ENCODE data around the gene DLG1.

DLG1 gene

GRCh38 chr3:197025736-197026480 lies 272.5 kb downstream of the DLG1 start:
- 97 to 98% methylated on average over 8 to 21 of the region's 21 CpGs for WGBS, 2 experiments (ENCODE audit: insufficient coverage in 2 of 2)
- Histone ChIP-seq H3K36me3 (ENCODE audit: control insufficient read depth, insufficient read depth, low read length) (no peaks in the 10 kb centered on the region), H3K27ac (ENCODE audit: low read depth, low read length, severe bottlenecking) (no peak overlapping the region), H3K4me3 (ENCODE audit: extremely low read depth, insufficient read depth, low read length, poor library complexity, severe bottlenecking) (no peak overlapping the region), H3K4me1 (ENCODE audit: control insufficient read depth, insufficient read depth, low read length, poor library complexity, severe bottlenecking) (peaks cover 24% of the 10 kb centered on the region), H3K9me3 (ENCODE audit: control insufficient read depth, low read length) (no peaks in the 10 kb centered on the region)

GRCh38 chr3:197024881-197025735 lies 273.3 kb downstream of the DLG1 start:
- WGBS, 2 experiments (ENCODE audit: insufficient coverage in 2 of 2) = 95 to 96% methylated on average over 23 to 26 of the region's 28 CpGs
- no peak overlapping the region for H3K27ac ChIP-seq (ENCODE audit: low read depth, low read length, severe bottlenecking)
- H3K4me1 ChIP-seq (ENCODE audit: control insufficient read depth, insufficient read depth, low read length, poor library complexity, severe bottlenecking) = peaks cover 17% of the 10 kb centered on the region
- H3K4me3 ChIP-seq (ENCODE audit: extremely low read depth, insufficient read depth, low read length, poor library complexity, severe bottlenecking) = no peak overlapping the region
- no peaks in the 10 kb centered on the region for H3K9me3 ChIP-seq (ENCODE audit: control insufficient read depth, low read length)
- no peaks in the 10 kb centered on the region for H3K36me3 ChIP-seq (ENCODE audit: control insufficient read depth, insufficient read depth, low read length)

GRCh38 chr3:197023998-197024651 lies 274.3 kb downstream of the DLG1 start:
- H3K9me3 ChIP-seq (ENCODE audit: control insufficient read depth, low read length) = no peaks in the 10 kb centered on the region
- peaks cover 19% of the 10 kb centered on the region for H3K4me1 ChIP-seq (ENCODE audit: control insufficient read depth, insufficient read depth, low read length, poor library complexity, severe bottlenecking)
- H3K36me3 ChIP-seq (ENCODE audit: control insufficient read depth, insufficient read depth, low read length) = no peaks in the 10 kb centered on the region
- 92 to 93% methylated on average over 20 to 35 of the region's 36 CpGs for WGBS, 2 experiments (ENCODE audit: insufficient coverage in 2 of 2)
- no peak overlapping the region for H3K27ac ChIP-seq (ENCODE audit: low read depth, low read length, severe bottlenecking)
- H3K4me3 ChIP-seq (ENCODE audit: extremely low read depth, insufficient read depth, low read length, poor library complexity, severe bottlenecking) = no peak overlapping the region

GRCh38 chr3:197023241-197023997 lies 275.0 kb downstream of the DLG1 start:
- no peaks in the 10 kb centered on the region for H3K36me3 ChIP-seq (ENCODE audit: control insufficient read depth, insufficient read depth, low read length)
- H3K4me3 ChIP-seq (ENCODE audit: extremely low read depth, insufficient read depth, low read length, poor library complexity, severe bottlenecking) = no peak overlapping the region
- peaks cover 21% of the 10 kb centered on the region for H3K4me1 ChIP-seq (ENCODE audit: control insufficient read depth, insufficient read depth, low read length, poor library complexity, severe bottlenecking)
- no peak overlapping the region for H3K27ac ChIP-seq (ENCODE audit: low read depth, low read length, severe bottlenecking)
- 80 to 84% methylated on average over 24 of the region's 27 CpGs for WGBS, 2 experiments (ENCODE audit: insufficient coverage in 2 of 2)
- no peaks in the 10 kb centered on the region for H3K9me3 ChIP-seq (ENCODE audit: control insufficient read depth, low read length)

- no peaks in the 10 kb centered on the region for H3K9me3 ChIP-seq (ENCODE audit: control insufficient read depth, low read length)
- no peak overlapping the region for H3K27ac ChIP-seq (ENCODE audit: low read depth, low read length, severe bottlenecking)
- no peaks in the 10 kb centered on the region for H3K36me3 ChIP-seq (ENCODE audit: control insufficient read depth, insufficient read depth, low read length)
- H3K4me1 ChIP-seq (ENCODE audit: control insufficient read depth, insufficient read depth, low read length, poor library complexity, severe bottlenecking) = peaks cover 17% of the 10 kb centered on the region
- no peak overlapping the region for H3K4me3 ChIP-seq (ENCODE audit: extremely low read depth, insufficient read depth, low read length, poor library complexity, severe bottlenecking)
- 49% methylated on average over 18 of the region's 22 CpGs for whole genome bisulfite sequencing, 2 experiments (ENCODE audit: insufficient coverage in 2 of 2)
Measured at GRCh38 chr3:197022405-197023231, 275.8 kb downstream of the DLG1 start.

- no peak overlapping the region for H3K4me3 ChIP-seq (ENCODE audit: extremely low read depth, insufficient read depth, low read length, poor library complexity, severe bottlenecking)
- peaks cover 11% of the 10 kb centered on the region for H3K4me1 ChIP-seq (ENCODE audit: control insufficient read depth, insufficient read depth, low read length, poor library complexity, severe bottlenecking)
- no peaks in the 10 kb centered on the region for H3K9me3 ChIP-seq (ENCODE audit: control insufficient read depth, low read length)
- H3K27ac ChIP-seq (ENCODE audit: low read depth, low read length, severe bottlenecking) = no peak overlapping the region
- no peaks in the 10 kb centered on the region for H3K36me3 ChIP-seq (ENCODE audit: control insufficient read depth, insufficient read depth, low read length)
- WGBS, 2 experiments (ENCODE audit: insufficient coverage in 2 of 2) = 90 to 91% methylated on average over 13 to 15 of the region's 15 CpGs
Measured at GRCh38 chr3:197021729-197022404, 276.5 kb downstream of the DLG1 start.

GRCh38 chr3:197021231-197021630 lies 277.2 kb downstream of the DLG1 start:
- WGBS, 2 experiments (ENCODE audit: insufficient coverage in 2 of 2) = 53 to 83% methylated on average over 3 to 6 of the region's 10 CpGs
- Histone ChIP-seq H3K27ac (ENCODE audit: low read depth, low read length, severe bottlenecking) (no peak overlapping the region), H3K4me3 (ENCODE audit: extremely low read depth, insufficient read depth, low read length, poor library complexity, severe bottlenecking) (no peak overlapping the region), H3K4me1 (ENCODE audit: control insufficient read depth, insufficient read depth, low read length, poor library complexity, severe bottlenecking) (peaks cover 11% of the 10 kb centered on the region), H3K9me3 (ENCODE audit: control insufficient read depth, low read length) (no peaks in the 10 kb centered on the region), H3K36me3 (ENCODE audit: control insufficient read depth, insufficient read depth, low read length) (no peaks in the 10 kb centered on the region)

- Histone ChIP-seq H3K4me3 (ENCODE audit: extremely low read depth, insufficient read depth, low read length, poor library complexity, severe bottlenecking) (no peak overlapping the region), H3K36me3 (ENCODE audit: control insufficient read depth, insufficient read depth, low read length) (no peaks in the 10 kb centered on the region), H3K4me1 (ENCODE audit: control insufficient read depth, insufficient read depth, low read length, poor library complexity, severe bottlenecking) (peaks cover 11% of the 10 kb centered on the region), H3K9me3 (ENCODE audit: control insufficient read depth, low read length) (no peaks in the 10 kb centered on the region), H3K27ac (ENCODE audit: low read depth, low read length, severe bottlenecking) (no peak overlapping the region)
- 92 to 93% methylated on average over 11 to 12 of the region's 13 CpGs for WGBS, 2 experiments (ENCODE audit: insufficient coverage in 2 of 2)
Measured at GRCh38 chr3:197019535-197019934, 278.9 kb downstream of the DLG1 start.

- no peak overlapping the region for H3K27ac ChIP-seq (ENCODE audit: low read depth, low read length, severe bottlenecking)
- no peaks in the 10 kb centered on the region for H3K9me3 ChIP-seq (ENCODE audit: control insufficient read depth, low read length)
- WGBS, 2 experiments (ENCODE audit: insufficient coverage in 2 of 2) = 81 to 84% methylated on average over 4 to 6 of the region's 6 CpGs
- no peaks in the 10 kb centered on the region for H3K36me3 ChIP-seq (ENCODE audit: control insufficient read depth, insufficient read depth, low read length)
- peaks cover 11% of the 10 kb centered on the region for H3K4me1 ChIP-seq (ENCODE audit: control insufficient read depth, insufficient read depth, low read length, poor library complexity, severe bottlenecking)
- H3K4me3 ChIP-seq (ENCODE audit: extremely low read depth, insufficient read depth, low read length, poor library complexity, severe bottlenecking) = no peak overlapping the region
Measured at GRCh38 chr3:197019021-197019420, 279.4 kb downstream of the DLG1 start.

All from mesodermal cell (in vitro differentiated cells).